ENCODE data around the gene EPB42.

GRCh38 chr15:43189296-43189695, 31.5 kb downstream of the EPB42 start:
- no peak for TF ChIP-seq TEAD4 (CRISPR knock-in tag; IDR thresholded peaks at IDR 0.05)
- TF ChIP-seq ATF1 (CRISPR knock-in tag; IDR thresholded peaks at IDR 0.05), result no peak
